ENCODE data around the gene ZBTB9. TPM values are rescaled to one million over a fixed set of nuclear protein-coding genes. Genes with fewer than 3 reads are reported as not detected.

Gene ZBTB9
- total RNA-seq, 4 donors from 2014 or later, result under 0.01 to 12.0 (median 4.7) TPM

DNA sequence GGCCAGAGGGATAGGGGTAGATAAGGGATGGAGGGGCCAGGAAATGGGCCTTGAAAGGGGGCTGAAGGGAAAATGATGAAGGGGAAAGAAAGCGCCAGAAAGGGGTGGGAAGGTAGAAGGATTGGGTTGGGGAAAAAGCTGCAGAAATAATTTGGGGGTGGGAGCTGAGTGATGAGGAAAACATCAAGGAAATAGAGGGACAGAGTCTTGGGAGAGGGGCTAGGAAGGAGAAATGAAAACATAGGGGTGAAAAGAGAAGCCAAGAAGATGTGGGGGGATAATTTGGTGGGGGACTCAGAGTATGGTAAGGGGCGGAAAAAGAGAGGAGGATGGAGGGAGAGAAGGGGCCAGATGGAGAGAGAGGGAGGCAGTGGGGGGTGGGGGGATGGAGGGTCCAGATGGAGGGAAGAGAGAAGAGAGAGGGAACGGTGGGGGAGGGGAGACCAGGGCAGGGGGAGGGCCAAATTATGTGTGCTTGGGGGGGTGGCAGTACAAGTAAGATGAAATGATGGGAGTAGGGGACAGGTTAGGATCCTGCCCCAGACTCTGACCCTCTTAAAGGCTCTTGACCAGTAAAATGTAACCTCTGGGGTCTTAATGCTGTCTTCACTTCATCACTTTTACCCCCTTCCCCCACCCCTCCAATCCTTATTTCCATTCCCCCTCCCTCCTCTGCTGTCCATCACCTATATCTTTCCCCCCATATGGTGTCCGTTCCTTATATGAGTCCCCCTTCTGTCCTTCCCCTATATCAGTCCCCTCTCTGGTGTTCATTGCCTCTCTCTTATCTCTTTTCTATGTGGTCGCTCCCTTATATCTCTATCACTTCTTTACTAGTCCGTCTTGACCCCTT is 33.7 kb upstream of the ZBTB9 start:
- Histone ChIP-seq H3K4me1 (peaks cover 19 to 24% of the 10 kb centered on the region in 2 donors), H3K36me3 (no peaks in the 10 kb centered on the region), H3K27me3 (no peaks in the 10 kb centered on the region), H3K27ac (peak overlapping the region; percentile 99), H3K4me3 (peak overlapping the region; percentile 43 to 49), H3K9me3 (no peaks in the 10 kb centered on the region)
- intact Hi-C loops (cut with DNase I; ENCODE audit: low total_unique reads), result loop anchor here (10.0 kb wide), 1 partner anchor 126 kb away; the partner anchor contains the start of gene RGL2
- DNase-seq, result no peak
- TF ChIP-seq POLR2A (IDR thresholded peaks at IDR 0.05) (no peak), CTCF (IDR thresholded peaks at IDR 0.05) (no peak)

- intact Hi-C loops (cut with DNase I; ENCODE audit: low total_unique reads), result loop anchor here (10.0 kb wide), 1 partner anchor 126 kb away; the partner anchor contains the start of gene RGL2
- Histone ChIP-seq H3K9me3 (no peaks in the 10 kb centered on the region), H3K36me3 (no peaks in the 10 kb centered on the region), H3K4me3 (no peak overlapping the region), H3K27me3 (no peaks in the 10 kb centered on the region), H3K4me1 (peaks cover 19 to 23% of the 10 kb centered on the region in 2 donors), H3K27ac (peak overlapping the region; percentile 99)
- DNase-seq, result no peak
- TF ChIP-seq POLR2A (IDR thresholded peaks at IDR 0.05), result no peak
- no peak for TF ChIP-seq CTCF (IDR thresholded peaks at IDR 0.05)
Measured at GRCh38 chr6:33421344-33421643, 33.1 kb upstream of the ZBTB9 start.

DNA sequence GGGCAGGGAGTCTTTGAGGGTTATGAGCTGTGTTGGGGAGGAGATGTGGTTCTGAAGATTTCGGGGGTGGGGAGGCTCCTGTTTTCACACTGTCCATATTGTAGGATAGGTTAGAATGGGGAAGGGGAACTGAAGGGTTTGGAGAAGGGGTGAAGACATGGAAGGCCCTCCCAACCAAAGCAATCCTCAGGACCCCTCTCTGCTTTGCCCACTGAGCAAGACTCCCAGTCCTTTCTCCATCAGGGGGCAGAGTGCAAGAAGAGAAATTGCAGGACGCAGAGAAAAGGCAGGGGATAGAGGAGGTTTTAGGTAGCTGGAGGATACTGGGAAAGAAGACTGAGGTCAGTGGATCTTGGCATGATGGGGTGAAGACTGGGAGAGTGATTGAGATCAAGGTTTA is 30.6 kb upstream of the ZBTB9 start:
- Histone ChIP-seq H3K36me3 (no peaks in the 10 kb centered on the region), H3K27ac (peak overlapping the region; percentile 95 to 99), H3K9me3 (no peaks in the 10 kb centered on the region), H3K4me1 (peaks cover 15 to 22% of the 10 kb centered on the region in 2 donors), H3K4me3 (no peak overlapping the region), H3K27me3 (no peaks in the 10 kb centered on the region)
- intact Hi-C loops (cut with DNase I; ENCODE audit: low total_unique reads), result loop anchor here (10.0 kb wide), 1 partner anchor 129 kb away; the partner anchor contains the start of gene RGL2
- DNase-seq, result no peak
- TF ChIP-seq CTCF (IDR thresholded peaks at IDR 0.05) (no peak), POLR2A (IDR thresholded peaks at IDR 0.05) (no peak)

DNA sequence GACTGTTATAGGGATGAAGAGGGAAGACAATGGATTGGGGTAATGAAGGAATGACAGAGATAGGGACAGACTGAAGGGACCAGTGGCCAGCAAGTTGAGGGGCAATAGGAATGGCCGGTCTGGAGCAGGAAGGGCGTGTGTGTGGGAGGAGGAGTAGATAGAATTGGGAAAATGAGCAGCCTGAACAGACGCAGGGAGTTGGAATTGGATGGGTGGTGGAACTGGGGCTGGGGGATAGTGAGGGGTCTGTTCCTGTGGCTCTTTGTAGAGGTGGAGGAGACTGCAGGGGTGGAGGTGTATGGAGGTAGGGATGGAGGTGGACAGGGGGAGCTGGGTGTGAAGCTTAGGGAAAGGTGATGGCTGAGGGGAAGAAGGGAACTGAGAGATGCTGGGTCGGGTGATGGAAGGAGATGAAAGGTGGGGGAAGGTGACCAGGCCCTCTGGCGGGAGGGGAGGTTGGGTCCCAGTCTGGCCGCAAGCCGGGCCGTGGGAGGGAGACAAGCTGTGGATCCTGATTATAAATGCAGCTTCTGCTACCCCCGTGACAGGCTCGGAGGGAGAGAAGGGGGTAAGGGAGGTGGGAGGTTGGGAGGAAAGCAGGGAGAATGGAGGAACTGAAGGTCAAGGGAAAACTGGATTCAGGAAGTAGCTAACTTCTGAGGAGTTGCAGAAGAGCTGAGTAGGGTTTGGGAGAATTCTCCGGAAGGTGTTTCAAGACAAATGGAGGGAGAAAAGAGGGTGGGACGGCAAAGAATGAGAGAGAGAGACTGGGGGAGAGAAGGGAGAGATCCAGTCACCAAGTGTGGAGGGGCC is 29.3 kb upstream of the ZBTB9 start:
- Histone ChIP-seq H3K27ac (peak overlapping the region; percentile 95 to 99), H3K9me3 (no peaks in the 10 kb centered on the region), H3K4me3 (peak overlapping the region; percentile 67 to 71), H3K27me3 (no peaks in the 10 kb centered on the region), H3K4me1 (peaks cover 11 to 18% of the 10 kb centered on the region in 2 donors), H3K36me3 (no peaks in the 10 kb centered on the region)
- DNase-seq, result peak; percentile 55 to 57
- intact Hi-C loops (cut with DNase I; ENCODE audit: low total_unique reads), result loop anchor here (10.0 kb wide), 1 partner anchor 130 kb away; the partner anchor contains the start of gene RGL2
- TF ChIP-seq CTCF (IDR thresholded peaks at IDR 0.05), result peak in 1 of 4 experiments; percentile 5
- TF ChIP-seq POLR2A (IDR thresholded peaks at IDR 0.05), result no peak

Data from uterus (tissue), 4 donors.